DOHH2 (cell line): ENCODE results near the gene KLHL26.

Source experiments
- CTCF ChIP-seq: fragments of 200-600 bp; sonication (generic); IDR thresholded peaks from one replicate; pipeline ENCODE4 v1.5.1; 2014; ENCODE audit warnings: antibody characterized with exemption, mild to moderate bottlenecking, low read depth, low read length; ENCODE audit not compliant: poor library complexity, severe bottlenecking
- EZH2phosphoT487 ChIP-seq: fragments of 200-600 bp; sonication (generic); IDR thresholded peaks from 2 replicates; pipeline ENCODE4 v1.6.1; 2017; ENCODE audit warnings: borderline replicate concordance, mild to moderate bottlenecking, antibody characterized with exemption, low read length, moderate library complexity, mixed read lengths

- TF ChIP-seq CTCF (no peak), EZH2phosphoT487 (no peak)
These were observed 29.0 kb downstream of the KLHL26 start for GRCh38 chr19:18665771-18666202.
